Embryonic facial prominence (tissue), 1 donor: Measurements from ENCODE around the gene MUTYH.

Source experiments
- DNase-seq: peaks from one replicate; pipeline ENCODE4 v3.0.0-alpha.2; 2016; ENCODE audit errors: extremely low spot score

The MUTYH gene

GRCh38 chr1:45348966-45349677 lies 8.9 kb upstream of the MUTYH start:
- DNase-seq, result no peak

GRCh38 chr1:45348609-45348965 lies 8.3 kb upstream of the MUTYH start:
- no peak for DNase-seq

DNA sequence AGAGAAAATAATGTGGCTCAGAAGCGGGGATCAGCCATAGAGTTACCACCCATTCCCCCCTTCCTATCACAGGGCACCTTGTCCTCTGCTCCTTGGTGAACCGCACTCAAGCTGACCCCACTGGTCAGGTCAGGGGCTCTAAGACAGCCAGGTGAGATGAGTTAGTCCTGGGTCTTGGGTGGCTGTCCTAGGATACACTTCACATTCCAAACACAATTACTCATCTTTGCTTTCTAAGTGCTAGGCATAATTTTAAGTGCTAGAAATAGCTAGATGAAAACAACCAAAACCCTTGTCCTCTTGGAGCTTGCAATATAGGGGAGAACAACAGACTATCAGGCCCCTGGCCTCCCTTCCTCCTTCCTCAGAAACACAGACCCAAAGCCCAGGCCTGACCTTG lies 7.8 kb upstream of the MUTYH start:
- no peak for DNase-seq

DNA sequence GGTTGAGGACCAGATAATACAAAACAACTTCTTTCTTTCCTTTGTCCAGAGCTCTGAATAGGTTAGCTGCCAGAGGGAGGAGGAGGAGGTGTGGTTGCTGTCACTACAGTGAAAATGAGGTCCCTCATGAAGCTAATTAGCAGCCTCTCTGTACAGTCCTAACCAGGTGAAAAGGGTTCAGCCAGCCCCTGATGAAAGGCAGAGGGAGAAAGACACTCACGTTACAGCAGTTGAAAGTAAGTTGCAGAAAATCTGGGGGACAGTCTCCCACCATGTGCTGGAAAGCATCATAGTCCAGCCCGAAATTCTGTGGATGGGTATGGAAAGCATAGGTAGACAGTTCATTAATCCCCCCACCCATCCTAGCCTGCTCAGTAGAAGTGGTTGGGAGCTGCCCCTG lies 6.2 kb upstream of the MUTYH start:
- no peak for DNase-seq

DNA sequence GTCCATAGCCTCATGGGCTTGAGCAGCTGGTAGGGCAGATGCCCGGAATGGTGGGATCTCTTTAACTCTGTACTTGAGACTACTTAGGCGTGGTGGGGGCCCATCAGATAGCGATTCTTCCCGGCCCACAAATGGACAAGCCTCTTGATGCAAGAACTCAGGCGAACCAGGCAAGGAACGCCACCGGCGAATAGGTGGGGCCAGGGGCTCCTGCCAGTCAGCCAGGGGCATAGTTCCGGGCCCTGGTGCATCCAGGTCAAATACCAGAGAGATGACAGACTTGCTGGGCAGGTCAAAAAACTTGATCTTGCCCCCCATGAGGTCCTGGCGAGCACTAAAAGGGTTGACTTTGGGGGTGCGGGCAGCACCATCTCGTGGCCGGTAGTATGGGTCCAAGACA lies 4.8 kb upstream of the MUTYH start:
- no peak for DNase-seq

DNA sequence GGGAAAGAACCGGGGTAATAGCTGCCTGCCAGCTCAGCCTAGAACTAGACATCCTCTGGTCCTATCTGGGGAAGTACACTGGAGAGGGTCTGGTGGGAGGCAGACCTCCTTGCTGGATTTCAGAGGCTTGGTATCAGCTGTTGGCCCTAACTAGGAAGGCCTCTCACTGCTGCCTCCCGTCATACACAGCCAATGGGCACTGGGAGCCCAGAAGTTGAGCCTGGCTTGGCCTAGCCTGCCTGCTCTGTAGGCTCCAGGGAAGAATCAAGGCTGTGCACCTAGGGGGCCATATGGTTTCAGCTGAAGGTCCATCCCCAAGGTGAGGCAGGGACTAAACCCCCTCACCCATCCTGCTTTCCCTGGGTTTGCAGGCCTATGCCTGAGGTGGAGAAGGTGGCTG lies 4.3 kb upstream of the MUTYH start:
- DNase-seq, result no peak

- no peak for DNase-seq
These were observed 701 bp upstream of the MUTYH start for GRCh38 chr1:45340816-45341466.

DNA sequence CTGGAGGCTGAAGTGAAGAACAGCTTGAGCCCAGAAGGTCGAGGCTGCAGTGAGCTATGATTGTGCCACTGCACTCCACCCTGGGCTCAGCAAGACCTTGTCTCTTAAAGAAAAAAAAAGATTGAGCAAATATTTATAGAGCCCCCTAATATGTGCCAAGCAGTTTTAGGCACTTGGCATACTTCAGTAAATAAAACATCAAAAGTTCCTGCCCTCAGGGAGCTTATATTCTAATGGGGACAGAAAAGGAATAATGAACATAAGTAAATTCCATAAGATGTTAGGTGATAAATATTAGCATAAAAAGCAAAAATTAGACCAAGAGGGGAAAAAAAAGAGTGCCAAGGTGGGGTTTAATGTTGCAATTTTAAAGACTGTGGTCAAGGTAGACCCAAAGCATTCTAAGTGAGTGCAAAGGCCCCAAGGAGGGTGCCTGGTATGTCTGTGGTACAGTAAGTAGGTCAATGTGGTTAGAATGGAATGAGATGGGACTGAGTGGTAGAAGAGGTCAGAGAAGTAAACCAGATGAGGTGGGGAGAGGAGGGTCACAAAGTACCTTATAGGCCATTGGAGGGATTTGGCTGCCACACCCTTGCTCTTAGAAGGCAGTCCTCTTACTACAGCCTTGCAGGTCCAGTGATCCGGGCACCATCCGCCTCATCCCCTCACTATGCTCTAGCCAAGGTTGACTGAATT lies 2.5 kb downstream of the MUTYH start:
- DNase-seq, result no peak

DNA sequence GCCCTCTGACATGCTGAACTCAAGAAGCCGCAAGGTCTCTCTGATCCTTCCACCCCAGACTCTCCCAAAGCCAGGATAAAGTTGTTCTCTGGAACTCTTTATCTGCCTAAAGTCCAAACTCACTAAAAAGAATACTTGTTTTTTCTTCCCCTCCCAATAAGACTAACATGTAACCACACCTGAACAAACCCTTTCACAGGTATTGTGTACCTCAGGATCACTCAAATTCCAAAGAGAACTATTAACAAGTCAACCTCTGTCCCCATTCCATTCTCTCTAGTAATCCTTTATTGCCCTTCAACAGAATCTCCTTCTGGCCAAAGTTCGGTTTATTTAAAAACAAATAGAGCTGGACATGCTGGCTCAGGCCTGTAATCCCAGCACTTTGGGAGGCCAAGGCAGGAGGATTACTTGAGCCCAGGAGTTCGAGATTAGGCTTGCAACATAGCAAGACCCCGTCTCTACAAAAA lies 4.3 kb downstream of the MUTYH start:
- DNase-seq, result no peak

DNA sequence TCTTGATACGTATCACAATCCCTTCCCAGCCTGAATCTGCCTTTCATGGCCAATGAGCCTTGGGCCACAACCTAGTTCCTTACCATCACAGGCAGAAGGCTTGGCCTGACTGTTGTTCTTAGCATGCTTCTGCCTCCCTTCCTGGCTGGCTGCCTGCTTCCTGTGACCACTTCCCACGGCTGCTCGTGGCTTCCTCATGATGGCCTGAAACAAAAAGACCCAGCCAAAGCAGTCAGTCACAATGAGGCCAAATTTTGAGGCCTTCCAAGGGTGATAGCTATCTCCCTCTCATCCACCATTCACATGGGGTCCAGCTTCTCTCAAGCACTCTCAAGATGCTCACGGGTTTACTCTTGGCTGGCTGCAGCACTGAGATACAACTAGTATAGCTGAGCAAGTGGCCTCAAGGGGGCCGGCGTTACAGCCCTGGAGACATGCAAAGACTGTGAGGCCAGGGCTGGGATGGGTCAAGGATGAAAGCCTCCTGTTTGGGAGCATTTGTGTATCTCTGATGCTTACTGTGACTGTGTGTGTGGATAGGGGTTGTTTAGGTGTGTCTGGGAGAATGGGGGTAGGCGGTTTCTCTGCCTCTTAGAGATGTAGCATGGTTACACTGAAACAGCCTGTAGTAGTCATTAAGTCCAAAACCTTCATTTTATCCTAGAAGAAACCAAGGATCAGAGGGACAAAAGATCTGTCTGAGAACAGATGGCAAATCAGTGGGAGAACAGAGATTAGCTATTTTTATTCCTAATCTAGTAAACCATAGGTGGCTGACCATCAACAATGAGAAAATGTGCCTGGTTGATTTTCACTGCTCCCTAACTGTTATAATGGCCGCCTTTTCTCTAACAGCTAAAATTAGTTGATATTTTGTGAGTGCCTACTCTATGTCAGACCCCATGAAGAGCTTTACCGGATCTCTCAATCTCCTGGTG lies 5.7 kb downstream of the MUTYH start:
- no peak for DNase-seq

- no peak for DNase-seq
These were observed 7.9 kb downstream of the MUTYH start for GRCh38 chr1:45332346-45332720.

- no peak for DNase-seq
These were observed 8.5 kb downstream of the MUTYH start for GRCh38 chr1:45331436-45332345.

DNA sequence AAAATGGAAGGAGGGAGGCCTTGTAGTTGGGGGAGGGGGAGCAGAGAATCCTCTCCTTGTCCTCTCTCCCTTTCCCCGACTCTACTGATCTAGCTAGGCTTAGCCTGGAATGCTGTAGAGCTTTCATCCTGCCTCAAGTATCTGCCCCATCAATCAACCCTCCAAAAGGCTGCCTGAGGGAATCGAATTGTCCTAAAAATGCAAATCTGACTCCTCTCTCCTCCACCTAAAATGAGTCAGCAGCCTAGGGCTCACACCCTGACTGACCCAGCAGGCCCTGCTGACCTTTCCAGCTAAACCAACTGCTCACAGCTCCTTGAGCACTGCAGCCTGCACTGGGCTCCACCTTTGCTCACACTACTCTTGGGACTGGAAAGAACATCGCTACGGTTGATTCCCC lies 10.8 kb downstream of the MUTYH start:
- DNase-seq, result no peak

GRCh38 chr1:45328680-45329079 lies 11.6 kb downstream of the MUTYH start:
- no peak for DNase-seq

GRCh38 chr1:45327644-45328515 lies 12.4 kb downstream of the MUTYH start:
- DNase-seq, result no peak

- peak; percentile 55 for DNase-seq
These were observed 13.3 kb downstream of the MUTYH start, which contains the start of gene HPDL for GRCh38 chr1:45326627-45327623. Gene HPDL, plus strand, starts transcription at chr1:45326895. Its CDS starts 254 bp downstream, at chr1:45327149.

DNA sequence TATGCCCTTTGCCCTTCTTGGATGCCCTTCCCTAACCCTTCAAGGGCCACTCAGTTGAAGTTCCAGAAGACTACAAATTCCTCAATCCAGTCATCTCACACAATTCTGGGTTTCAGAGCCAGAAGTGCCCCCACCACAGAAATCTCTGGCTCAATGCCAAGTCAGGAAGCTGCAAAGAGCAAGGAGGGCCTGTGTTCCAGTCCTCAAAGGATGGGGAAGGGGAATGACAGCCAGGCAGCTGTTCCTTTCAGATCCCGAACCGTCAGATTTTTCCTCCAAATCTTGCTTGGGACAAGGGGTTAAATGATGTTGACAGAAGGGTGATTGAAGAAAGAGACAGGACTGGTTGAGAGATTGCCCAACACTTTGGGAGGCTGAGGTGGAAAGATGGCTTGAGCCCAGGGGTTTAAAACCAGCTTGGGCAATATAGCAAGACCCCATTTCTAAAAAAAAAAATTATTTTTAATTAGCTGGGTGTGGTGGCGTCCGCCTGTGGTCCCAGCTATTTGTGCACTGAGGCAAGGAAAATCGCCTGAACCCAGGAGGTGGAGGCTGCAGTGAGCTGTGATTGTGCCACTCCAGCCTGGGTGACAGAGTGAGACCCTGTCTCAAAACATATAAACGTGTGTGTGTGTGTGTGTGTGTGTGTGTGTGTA lies 14.3 kb downstream of the MUTYH start:
- DNase-seq, result no peak

DNA sequence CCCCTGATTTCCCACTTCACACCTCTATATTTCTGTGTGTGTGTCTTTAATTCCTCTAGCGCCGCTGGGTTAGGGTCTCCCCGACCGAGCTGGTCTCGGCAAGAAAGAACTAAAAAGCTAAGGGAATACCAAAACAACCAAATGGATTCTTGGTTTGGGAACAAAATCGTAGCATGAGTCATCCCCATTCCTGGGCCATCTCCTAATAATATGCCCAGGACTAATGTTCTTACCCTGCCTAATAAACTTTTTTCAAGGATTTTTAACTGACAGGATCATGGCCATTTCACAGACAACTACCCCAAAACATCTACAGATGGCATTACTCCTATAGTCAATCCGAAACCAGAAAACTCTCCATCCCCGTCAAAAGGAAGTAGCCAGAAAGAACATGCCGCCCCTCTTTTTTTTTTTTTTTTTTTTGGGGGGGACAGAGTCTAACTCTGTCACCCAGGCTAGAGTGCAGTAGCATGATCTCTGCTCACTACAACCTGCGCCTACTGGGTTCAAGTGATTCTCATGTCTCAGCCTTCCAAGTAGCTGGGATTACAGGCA lies 17.7 kb downstream of the MUTYH start:
- no peak for DNase-seq
